HG03439 (cell line): ENCODE results near the gene IL1R2.

ENCODE experiments used
- ATAC-seq: cut with Tn5 transposase; IDR thresholded peaks from one replicate; pipeline ENCODE4 v1.9.1; 2021; ENCODE audit warnings: mild to moderate bottlenecking, moderate library complexity; ENCODE audit not compliant: unreplicated experiment

IL1R2 gene

GRCh38 chr2:101991721-101992145, at the start of gene IL1R2:
Gene IL1R2 (plus strand): TSS chr2:101991960. CDS start chr2:102008576, 16,616 bp downstream.
- ATAC-seq, result no peak

- ATAC-seq, result no peak
Observed at GRCh38 chr2:101942851-101943250, 48.9 kb upstream of the IL1R2 start.

- ATAC-seq, result no peak
Observed at GRCh38 chr2:101946372-101947039, 45.3 kb upstream of the IL1R2 start.

GRCh38 chr2:101947374-101947773, 44.4 kb upstream of the IL1R2 start:
- ATAC-seq, result no peak

GRCh38 chr2:101948625-101949155, 43.1 kb upstream of the IL1R2 start:
- no peak for ATAC-seq

GRCh38 chr2:101949304-101949703, 42.5 kb upstream of the IL1R2 start:
- ATAC-seq, result no peak

GRCh38 chr2:101951296-101951695, 40.5 kb upstream of the IL1R2 start:
- ATAC-seq, result no peak

GRCh38 chr2:101952551-101952950, 39.2 kb upstream of the IL1R2 start:
- no peak for ATAC-seq

GRCh38 chr2:101956465-101957438, 35.0 kb upstream of the IL1R2 start:
- ATAC-seq, result no peak

- no peak for ATAC-seq
Observed at GRCh38 chr2:101958061-101958460, 33.7 kb upstream of the IL1R2 start.

GRCh38 chr2:101960819-101961337, 30.9 kb upstream of the IL1R2 start:
- no peak for ATAC-seq

- no peak for ATAC-seq
Observed at GRCh38 chr2:101961338-101962191, 30.2 kb upstream of the IL1R2 start.

GRCh38 chr2:101962309-101962708, 29.5 kb upstream of the IL1R2 start:
- ATAC-seq, result no peak

GRCh38 chr2:101963198-101963597, 28.6 kb upstream of the IL1R2 start:
- ATAC-seq, result no peak

- ATAC-seq, result no peak
Observed at GRCh38 chr2:101967826-101968513, 23.8 kb upstream of the IL1R2 start.

GRCh38 chr2:101969723-101970122, 22.0 kb upstream of the IL1R2 start:
- no peak for ATAC-seq

- no peak for ATAC-seq
Observed at GRCh38 chr2:101970901-101971300, 20.9 kb upstream of the IL1R2 start.

- no peak for ATAC-seq
Observed at GRCh38 chr2:101971836-101972235, 19.9 kb upstream of the IL1R2 start.

GRCh38 chr2:101972621-101973434, 18.9 kb upstream of the IL1R2 start:
- no peak for ATAC-seq
